ENCODE data around the gene GPR160.

GPR160 gene

GRCh38 chr3:170027233-170028102 lies 10.3 kb upstream of the GPR160 start:
- DNase-seq (ENCODE audit: low spot score), result no peak

- DNase-seq (ENCODE audit: low spot score), result no peak
These were observed 4.3 kb upstream of the GPR160 start for GRCh38 chr3:170033489-170033888.

DNA sequence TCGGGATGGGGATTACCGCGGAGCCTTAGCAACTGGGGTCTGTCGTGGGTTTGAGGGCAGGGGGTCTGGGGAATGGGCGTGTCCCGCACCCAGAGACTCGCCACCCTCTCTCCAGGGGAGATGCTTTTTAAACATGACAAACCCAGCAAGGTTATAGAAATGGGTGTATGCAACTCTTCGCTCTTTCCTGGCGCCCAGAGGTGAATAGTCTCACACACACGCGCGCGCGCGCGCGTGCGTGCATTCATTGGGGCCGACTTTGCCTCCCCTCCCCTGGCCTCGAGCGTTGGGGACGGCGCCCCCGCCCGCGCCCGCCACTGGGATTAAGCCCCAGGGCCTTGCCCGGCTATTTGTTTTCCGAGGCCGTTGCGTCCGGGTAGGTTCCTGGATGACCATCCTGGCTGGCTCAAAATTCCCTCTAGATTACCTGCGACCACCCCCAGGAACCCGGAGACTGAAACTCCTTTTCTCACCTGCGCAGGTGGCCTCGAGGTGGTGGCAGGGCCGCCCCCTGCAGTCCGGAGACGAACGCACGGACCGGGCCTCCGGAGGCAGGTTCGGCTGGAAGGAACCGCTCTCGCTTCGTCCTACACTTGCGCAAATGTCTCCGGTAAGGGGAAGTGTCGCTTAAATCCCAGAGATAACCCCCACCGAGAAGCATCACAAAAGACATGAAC lies 777 bp downstream of the GPR160 start:
- DNase-seq (ENCODE audit: low spot score), result no peak

DNA sequence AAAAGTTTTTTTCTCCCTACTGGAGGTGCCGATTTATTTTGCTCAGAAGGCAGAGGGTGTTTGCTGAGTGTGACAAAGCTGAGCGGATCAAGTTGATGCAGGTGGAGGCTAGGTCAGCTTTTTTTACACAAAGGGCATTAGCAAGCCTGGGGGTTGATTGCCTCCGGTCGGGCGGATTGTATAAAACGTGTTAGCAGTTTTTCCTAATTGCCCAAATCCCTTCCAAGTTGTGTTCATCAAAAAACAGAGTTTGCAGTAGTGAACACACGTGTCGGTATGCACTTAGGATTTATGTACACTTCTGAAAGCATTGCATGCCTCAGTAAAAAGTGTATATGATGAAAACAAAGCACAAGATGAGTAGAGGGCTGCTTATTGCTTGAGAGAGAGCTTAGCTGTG lies 2.6 kb downstream of the GPR160 start:
- no peak for DNase-seq (ENCODE audit: low spot score)

DNA sequence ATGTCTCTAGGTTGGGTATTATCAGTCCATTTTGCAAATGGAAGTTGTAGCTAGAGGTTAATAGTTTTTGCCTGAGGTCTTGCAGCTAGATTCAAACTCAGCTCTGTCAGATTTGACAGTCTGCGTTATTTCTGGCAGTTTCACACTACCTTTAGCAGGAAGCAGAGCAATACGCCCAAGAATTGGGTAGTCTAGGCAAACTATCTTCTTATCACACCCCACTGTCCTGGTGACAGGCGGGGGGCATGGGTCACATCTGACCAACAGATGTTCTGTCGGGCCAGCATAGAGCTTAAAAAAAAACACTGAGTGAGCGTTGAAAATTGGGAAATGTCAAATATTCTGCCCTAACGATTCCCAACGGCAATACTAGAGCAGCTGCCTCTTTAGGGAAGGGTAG lies 5.7 kb downstream of the GPR160 start:
- DNase-seq (ENCODE audit: low spot score), result no peak

DNA sequence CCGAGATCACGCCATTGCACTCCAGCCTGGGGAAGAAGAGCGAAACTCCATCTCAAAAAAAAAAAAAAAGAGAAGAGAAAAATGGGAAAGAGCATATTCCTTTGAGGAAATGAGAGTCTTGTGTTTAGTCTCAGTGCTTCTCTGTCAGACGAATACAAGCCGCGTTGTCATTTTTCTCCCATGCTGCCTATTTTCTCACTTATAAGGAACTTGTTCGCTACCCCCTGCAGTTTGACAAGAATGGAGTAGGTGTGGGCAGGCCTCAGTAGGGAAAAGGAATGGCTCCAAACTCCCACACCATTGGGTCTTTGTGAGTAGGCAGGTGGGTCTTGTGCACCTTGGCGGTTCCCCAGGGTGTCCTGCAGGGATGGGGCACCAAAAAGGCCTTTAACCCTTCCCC lies 6.5 kb downstream of the GPR160 start:
- DNase-seq (ENCODE audit: low spot score), result no peak

- no peak for DNase-seq (ENCODE audit: low spot score)
These were observed 7.0 kb downstream of the GPR160 start for GRCh38 chr3:170044795-170045244.

- DNase-seq (ENCODE audit: low spot score), result no peak
These were observed 8.7 kb downstream of the GPR160 start for GRCh38 chr3:170046269-170047132.

GRCh38 chr3:170047133-170047404 lies 9.3 kb downstream of the GPR160 start:
- no peak for DNase-seq (ENCODE audit: low spot score)

DNA sequence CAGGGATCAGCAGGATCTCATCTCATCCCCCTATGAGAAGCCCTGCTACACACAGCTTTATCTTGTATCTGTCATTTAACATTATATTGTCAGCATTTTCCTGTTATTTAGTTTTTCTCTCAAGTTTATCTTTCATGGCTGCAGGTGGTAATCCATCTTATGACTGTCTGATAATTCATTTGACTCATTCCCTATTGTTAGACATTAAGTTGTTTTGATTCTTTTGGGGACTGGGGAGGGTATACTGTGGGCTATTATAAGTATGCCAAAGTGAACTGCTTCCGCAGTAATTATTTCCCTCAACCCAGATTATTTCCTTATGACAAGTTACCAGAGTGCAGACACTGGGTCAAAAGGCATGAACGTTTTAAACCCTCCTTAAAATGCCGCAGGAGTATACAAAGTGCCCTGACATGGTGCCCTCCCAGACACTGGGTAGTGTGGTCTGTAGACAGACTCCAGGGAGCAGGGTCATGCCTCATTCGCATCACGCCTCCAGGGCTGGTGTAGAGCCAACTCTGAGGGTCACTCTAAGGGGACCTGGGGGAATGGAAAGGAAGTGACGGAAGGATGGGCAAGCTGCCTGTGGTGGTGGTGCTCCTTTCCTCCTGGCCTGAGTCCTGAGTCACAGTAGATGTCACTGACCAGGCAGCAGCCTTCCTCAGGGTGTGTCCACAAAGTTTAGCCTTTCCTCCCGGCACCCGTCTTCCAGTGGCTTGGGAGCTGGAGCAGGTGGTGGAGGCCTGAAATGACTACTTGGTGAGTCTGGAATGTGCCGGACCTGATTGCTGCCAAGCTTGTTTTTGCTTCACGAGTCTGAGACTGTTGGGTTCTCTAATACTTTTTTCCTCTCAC lies 11.6 kb downstream of the GPR160 start:
- peak; percentile 32 for DNase-seq (ENCODE audit: low spot score)

GRCh38 chr3:170050753-170051152 lies 13.0 kb downstream of the GPR160 start:
- no peak for DNase-seq (ENCODE audit: low spot score)

DNA sequence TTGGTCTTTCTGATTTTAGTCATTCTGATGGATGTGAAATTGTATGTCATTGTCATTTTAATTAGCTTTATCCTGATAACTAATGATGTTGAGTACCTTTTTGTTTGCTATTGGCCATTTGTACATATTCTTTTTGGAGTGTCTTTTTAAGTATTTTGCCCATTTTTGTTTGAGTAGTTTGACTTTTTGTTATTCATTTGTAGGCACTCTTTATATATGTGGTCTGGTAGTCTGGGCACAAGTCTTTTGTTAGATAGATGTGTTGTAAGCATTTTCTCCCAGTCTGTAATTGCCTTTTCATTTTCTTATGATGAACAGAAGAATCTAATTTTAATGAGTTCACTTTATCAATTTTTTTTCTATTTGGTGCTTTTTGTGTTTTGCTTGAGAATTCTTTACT lies 14.6 kb downstream of the GPR160 start:
- no peak for DNase-seq (ENCODE audit: low spot score)

DNA sequence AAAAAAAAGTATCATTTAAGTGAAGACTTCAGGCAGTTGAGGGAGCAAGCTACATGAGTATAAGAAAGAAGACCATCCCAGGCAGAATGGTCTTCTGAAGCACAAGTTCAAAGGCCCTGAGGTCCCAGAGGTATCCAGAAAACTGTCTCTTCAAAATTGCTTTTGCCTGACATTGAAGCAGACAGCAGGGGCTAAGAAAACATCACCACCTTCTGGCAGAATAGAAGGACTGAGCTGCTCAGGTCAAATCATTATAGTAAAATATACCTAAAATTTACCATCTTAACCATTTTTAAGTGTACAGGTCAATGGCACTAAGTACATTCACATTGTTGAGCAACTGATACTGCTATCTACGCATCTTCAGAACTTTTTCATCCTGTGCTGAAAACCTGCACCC lies 16.4 kb downstream of the GPR160 start:
- no peak for DNase-seq (ENCODE audit: low spot score)

GRCh38 chr3:170055209-170055608 lies 17.4 kb downstream of the GPR160 start:
- peak; percentile 21 for DNase-seq (ENCODE audit: low spot score)

DNA sequence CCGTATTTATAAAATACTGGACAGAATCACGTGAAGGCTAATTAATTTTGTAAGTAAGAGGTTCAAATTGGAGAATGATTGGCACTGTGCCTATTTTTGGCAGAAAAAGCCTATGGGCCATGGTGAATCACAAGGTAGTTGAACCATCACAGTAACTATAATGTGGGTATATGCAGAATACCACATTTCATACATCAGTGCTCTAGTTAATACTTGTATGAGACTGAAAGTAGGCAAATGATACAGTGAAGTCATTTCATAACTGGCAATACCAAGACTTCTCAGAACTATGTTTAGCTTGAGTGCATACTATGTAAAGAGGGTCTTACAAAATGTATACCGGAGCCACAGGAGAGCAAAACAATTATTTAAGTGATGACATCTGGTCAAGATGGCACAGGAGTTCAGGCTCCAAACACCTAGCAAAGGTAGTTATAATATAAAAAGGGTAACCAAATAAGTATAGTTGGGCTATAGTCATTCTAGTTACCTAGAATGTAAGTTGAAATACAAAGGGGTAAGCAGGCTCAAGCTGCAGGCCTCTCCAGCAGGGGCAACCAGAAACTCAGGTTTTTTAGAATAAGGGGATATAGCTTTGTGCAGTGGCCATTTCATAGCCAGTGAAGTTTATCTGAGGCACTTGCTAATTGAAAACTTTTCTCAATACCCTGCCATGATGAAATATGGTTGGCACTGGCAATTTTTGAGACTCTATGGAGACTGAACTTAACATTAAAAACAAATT lies 19.1 kb downstream of the GPR160 start:
- DNase-seq (ENCODE audit: low spot score), result no peak

DNA sequence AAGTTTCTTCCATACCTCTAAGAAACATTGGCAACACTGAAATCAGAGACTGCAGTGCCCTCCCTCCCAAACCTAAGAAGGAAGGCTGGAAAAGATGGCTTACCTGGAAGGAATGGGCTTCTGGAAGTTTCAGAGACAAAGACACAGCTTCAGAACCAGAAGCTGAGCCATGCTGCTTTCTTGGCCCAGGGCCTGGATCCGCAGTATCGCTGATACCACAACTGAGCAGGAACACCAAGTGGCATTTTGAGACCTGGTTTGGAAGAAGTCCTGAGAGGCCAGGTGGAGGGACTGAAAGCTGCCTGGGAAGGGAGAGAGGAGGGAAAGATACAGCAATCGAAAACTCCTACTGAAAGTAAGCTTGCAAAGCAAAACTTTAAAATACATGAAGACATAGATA lies 19.8 kb downstream of the GPR160 start:
- no peak for DNase-seq (ENCODE audit: low spot score)

- no peak for DNase-seq (ENCODE audit: low spot score)
These were observed 20.3 kb downstream of the GPR160 start for GRCh38 chr3:170058127-170058526.

DNA sequence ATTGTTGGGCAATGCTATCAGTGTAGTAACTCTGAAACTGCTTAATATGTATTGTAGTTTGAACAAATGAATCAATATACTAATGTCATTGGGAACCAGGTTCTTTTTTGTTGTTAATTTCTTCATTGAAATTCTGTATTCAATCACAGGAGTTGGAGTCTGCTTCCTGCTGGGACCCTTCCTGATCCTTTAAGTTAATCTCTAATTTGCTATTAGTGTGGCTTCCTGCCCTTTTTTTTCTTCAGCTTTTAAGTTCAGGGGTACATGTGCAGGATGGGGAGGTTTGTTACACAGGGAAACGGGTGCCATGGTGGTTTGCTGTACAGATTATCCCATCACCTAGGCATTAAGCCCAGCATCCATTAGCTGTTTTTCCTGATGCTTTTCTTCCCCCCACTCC lies 21.7 kb downstream of the GPR160 start:
- DNase-seq (ENCODE audit: low spot score), result no peak

GRCh38 chr3:170062068-170062467 lies 24.3 kb downstream of the GPR160 start:
- no peak for DNase-seq (ENCODE audit: low spot score)

- no peak for DNase-seq (ENCODE audit: low spot score)
These were observed 25.0 kb downstream of the GPR160 start for GRCh38 chr3:170062769-170063168.

GRCh38 chr3:170063691-170064090 lies 25.9 kb downstream of the GPR160 start:
- DNase-seq (ENCODE audit: low spot score), result no peak
